Smooth muscle cell (in vitro differentiated cells): ENCODE results near the gene USP27X. TPM values are rescaled to one million over a fixed set of nuclear protein-coding genes. Genes with fewer than 3 reads are reported as not detected.

Source experiments
- DNase-seq: peaks from one replicate; lab custom pipeline; 2025; ENCODE audit not compliant: unreplicated experiment; lab: John Stamatoyannopoulos, UW
- H2AFZ ChIP-seq: fragments of 200-600 bp; sonication (generic); 2 replicates; pipeline ENCODE4 v1.6.0; 2016; ENCODE audit warnings: antibody characterized with exemption, low read depth, mild to moderate bottlenecking
- H3F3A ChIP-seq: fragments of 200-600 bp; sonication (generic); 2 replicates; pipeline ENCODE4 v1.6.0; 2017; ENCODE audit warnings: antibody characterized with exemption, low read depth
- H3K27ac ChIP-seq: fragments of 200-600 bp; sonication (generic); 2 replicates; pipeline ENCODE4 v1.5.1; 2016; ENCODE audit warnings: low read depth, mild to moderate bottlenecking
- H3K27me3 ChIP-seq: fragments of 200-600 bp; sonication (generic); 2 replicates; pipeline ENCODE4 v1.6.1; 2016; ENCODE audit warnings: low read depth, mild to moderate bottlenecking
- H3K36me3 ChIP-seq: fragments of 200-600 bp; sonication (generic); 2 replicates; pipeline ENCODE4 v1.5.1; 2016; ENCODE audit warnings: low read depth
- H3K4me1 ChIP-seq: fragments of 200-600 bp; sonication (generic); 2 replicates; pipeline ENCODE4 v1.5.1; 2016; ENCODE audit warnings: low read depth
- H3K4me2 ChIP-seq: fragments of 200-600 bp; sonication (generic); 2 replicates; pipeline ENCODE4 v1.6.0; 2016; ENCODE audit warnings: mild to moderate bottlenecking
- H3K4me3 ChIP-seq: fragments of 200-600 bp; sonication (generic); 2 replicates; pipeline ENCODE4 v1.5.1; 2016; ENCODE audit warnings: mild to moderate bottlenecking
- H3K79me2 ChIP-seq: fragments of 200-600 bp; sonication (generic); 2 replicates; pipeline ENCODE4 v1.6.0; 2016; ENCODE audit warnings: low read depth, mild to moderate bottlenecking
- H3K9ac ChIP-seq: fragments of 200-600 bp; sonication (generic); 2 replicates; pipeline ENCODE4 v1.6.0; 2016; ENCODE audit warnings: low read depth
- H3K9me3 ChIP-seq: fragments of 200-600 bp; sonication (generic); replicated peaks from 2 replicates; pipeline ENCODE4 v1.5.1; 2016; ENCODE audit warnings: low read depth
- H4K20me1 ChIP-seq: fragments of 200-600 bp; sonication (generic); 2 replicates; pipeline ENCODE4 v1.6.0; 2016; ENCODE audit warnings: low read depth
- WGBS: methylation state at CpG from one replicate; pipeline ENCODE4 v1.1.7; 2016; ENCODE audit warnings: low lambda C conversion rate; 5-methylcytosine and 5-hydroxymethylcytosine counted together
- polyA plus RNA-seq: library from polyadenylated mRNA; unstranded; fragments of >200 nt; fragmentation: Nextera tagmentation; extraction: Ambion mirVana; gene quantifications from 2 replicates; pipeline ENCODE4 v1.2.1, GENCODE V29; 2016
- total RNA-seq: library from RNA; depleted of rRNA; stranded (reverse); fragments of >200 nt; gene quantifications from 2 replicates; pipeline ENCODE4 v1.2.3, GENCODE V29; 2014
- TF ChIP-seq, protein P1 (sequence below): fragments of 200-600 bp; sonication (generic); IDR thresholded peaks from 2 replicates; pipeline ENCODE4 v1.5.1; 2017; ENCODE audit warnings: borderline replicate concordance, mild to moderate bottlenecking, antibody characterized with exemption; ENCODE audit not compliant: insufficient read depth, poor library complexity, severe bottlenecking

Gene USP27X
- total and polyA plus RNA-seq, 2 experiments from 2014 or later, result 0.53 to 3.1 TPM

DNA sequence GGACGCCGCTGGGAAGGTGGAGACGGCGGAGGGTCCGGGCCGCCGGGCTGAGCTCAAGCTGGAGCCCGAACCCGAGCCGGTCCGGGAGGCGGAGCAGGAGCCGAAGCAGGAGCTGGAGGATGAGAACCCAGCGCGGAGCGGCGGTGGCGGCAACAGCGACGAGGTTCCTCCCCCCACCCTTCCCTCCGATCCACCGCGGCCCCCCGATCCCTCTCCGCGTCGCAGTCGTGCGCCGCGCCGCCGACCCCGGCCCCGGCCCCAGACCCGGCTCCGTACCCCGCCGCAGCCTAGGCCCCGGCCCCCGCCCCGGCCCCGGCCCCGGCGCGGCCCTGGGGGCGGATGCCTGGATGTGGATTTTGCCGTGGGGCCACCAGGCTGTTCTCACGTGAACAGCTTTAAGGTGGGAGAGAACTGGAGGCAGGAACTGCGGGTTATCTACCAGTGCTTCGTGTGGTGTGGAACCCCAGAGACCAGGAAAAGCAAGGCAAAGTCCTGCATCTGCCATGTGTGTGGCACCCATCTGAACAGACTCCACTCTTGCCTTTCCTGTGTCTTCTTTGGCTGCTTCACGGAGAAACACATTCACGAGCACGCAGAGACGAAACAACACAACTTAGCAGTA lies 483 bp downstream of the USP27X start:
- no peaks in the 10 kb centered on the region for H3K9me3 ChIP-seq
- peak overlapping the region; percentile 54 for H3K9ac ChIP-seq
- H4K20me1 ChIP-seq, result no peaks in the 10 kb centered on the region
- TF ChIP-seq, protein P1, sequence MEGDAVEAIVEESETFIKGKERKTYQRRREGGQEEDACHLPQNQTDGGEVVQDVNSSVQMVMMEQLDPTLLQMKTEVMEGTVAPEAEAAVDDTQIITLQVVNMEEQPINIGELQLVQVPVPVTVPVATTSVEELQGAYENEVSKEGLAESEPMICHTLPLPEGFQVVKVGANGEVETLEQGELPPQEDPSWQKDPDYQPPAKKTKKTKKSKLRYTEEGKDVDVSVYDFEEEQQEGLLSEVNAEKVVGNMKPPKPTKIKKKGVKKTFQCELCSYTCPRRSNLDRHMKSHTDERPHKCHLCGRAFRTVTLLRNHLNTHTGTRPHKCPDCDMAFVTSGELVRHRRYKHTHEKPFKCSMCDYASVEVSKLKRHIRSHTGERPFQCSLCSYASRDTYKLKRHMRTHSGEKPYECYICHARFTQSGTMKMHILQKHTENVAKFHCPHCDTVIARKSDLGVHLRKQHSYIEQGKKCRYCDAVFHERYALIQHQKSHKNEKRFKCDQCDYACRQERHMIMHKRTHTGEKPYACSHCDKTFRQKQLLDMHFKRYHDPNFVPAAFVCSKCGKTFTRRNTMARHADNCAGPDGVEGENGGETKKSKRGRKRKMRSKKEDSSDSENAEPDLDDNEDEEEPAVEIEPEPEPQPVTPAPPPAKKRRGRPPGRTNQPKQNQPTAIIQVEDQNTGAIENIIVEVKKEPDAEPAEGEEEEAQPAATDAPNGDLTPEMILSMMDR, result no peak
- WGBS, result 30% methylated on average over 42 of the region's 55 CpGs
- H3K4me2 ChIP-seq, result peak overlapping the region; percentile 83
- no peaks in the 10 kb centered on the region for H3K79me2 ChIP-seq
- peak overlapping the region; percentile 66 for H3K27ac ChIP-seq
- H3K36me3 ChIP-seq, result no peaks in the 10 kb centered on the region
- H3K4me3 ChIP-seq, result peak overlapping the region; percentile 58
- no peaks in the 10 kb centered on the region for H3K4me1 ChIP-seq
- no peaks in the 10 kb centered on the region for H3F3A ChIP-seq
- H3K27me3 ChIP-seq, result no peaks in the 10 kb centered on the region
- H2AFZ ChIP-seq, result peak overlapping the region; percentile 86
- no peak for DNase-seq

DNA sequence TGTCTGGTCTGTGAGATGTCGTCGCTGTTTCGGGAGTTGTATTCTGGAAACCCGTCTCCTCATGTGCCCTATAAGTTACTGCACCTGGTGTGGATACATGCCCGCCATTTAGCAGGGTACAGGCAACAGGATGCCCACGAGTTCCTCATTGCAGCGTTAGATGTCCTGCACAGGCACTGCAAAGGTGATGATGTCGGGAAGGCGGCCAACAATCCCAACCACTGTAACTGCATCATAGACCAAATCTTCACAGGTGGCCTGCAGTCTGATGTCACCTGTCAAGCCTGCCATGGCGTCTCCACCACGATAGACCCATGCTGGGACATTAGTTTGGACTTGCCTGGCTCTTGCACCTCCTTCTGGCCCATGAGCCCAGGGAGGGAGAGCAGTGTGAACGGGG lies 1.4 kb downstream of the USP27X start:
- Histone ChIP-seq H3K4me3 (no peak overlapping the region), H3K4me1 (no peaks in the 10 kb centered on the region), H3K4me2 (peak overlapping the region; percentile 83), H2AFZ (no peak overlapping the region), H4K20me1 (no peaks in the 10 kb centered on the region), H3K36me3 (no peaks in the 10 kb centered on the region), H3F3A (no peaks in the 10 kb centered on the region), H3K9ac (no peak overlapping the region), H3K27ac (no peak overlapping the region), H3K27me3 (no peaks in the 10 kb centered on the region), H3K79me2 (no peaks in the 10 kb centered on the region), H3K9me3 (no peaks in the 10 kb centered on the region)
- WGBS, result 88% methylated on average over 12 of the region's 12 CpGs
- TF ChIP-seq, protein P1, result no peak
- DNase-seq, result no peak

DNA sequence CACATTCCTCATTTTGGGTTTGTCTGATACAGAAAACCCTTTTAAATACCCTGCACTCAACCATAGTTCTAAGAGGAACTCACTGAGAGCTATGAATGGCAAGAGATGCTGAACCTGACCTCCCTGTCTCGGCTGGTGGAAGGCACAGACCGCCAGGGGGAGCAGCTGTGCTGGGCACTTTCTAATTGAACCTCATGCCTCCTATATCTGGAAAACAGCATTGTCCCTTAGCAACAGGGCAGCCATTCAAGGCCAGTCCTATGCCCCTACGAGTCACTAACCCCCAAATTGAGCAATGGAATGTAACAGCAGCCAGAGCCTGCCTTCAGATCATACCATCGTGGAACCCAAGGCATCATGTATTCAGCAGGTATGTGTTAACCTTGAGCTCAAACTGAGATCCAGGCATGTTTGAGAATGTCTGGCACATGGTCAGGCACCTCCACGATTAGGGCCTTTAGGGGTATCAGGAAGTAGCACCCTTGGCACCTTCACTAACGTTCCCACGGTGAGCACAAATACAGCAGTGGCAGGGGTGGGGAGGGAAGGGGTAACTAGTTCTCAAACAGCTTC lies 5.1 kb downstream of the USP27X start:
- no peak overlapping the region for H2AFZ ChIP-seq
- H3K79me2 ChIP-seq, result no peaks in the 10 kb centered on the region
- no peak overlapping the region for H3K27ac ChIP-seq
- no peaks in the 10 kb centered on the region for H3K9me3 ChIP-seq
- no peak overlapping the region for H3K9ac ChIP-seq
- no peaks in the 10 kb centered on the region for H3K4me1 ChIP-seq
- TF ChIP-seq, protein P1, result peak; percentile 50
- no peaks in the 10 kb centered on the region for H3F3A ChIP-seq
- no peak overlapping the region for H3K4me2 ChIP-seq
- no peaks in the 10 kb centered on the region for H4K20me1 ChIP-seq
- H3K36me3 ChIP-seq, result no peaks in the 10 kb centered on the region
- no peaks in the 10 kb centered on the region for H3K27me3 ChIP-seq
- H3K4me3 ChIP-seq, result no peak overlapping the region
- DNase-seq, result peak; percentile 5
- 62% methylated on average over 7 of the region's 7 CpGs for WGBS

DNA sequence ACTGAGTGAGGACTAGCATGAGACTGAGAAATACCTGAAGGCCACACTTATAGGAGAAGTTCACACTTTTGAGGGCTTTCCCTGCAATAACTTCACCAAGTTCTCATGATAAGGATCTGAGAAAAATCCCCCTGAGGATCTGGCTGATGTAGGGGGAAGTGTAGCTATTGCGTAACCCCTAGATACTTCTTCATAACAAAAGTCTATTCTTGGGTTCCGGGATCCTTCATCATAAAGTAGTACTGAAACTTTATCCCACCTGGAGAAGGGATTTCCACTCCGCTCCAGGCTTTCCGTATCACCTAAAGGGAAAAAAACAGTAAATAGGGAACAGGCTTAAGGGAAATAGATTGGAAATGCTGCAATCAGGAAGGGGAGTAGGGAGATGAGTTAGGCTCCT lies 13.3 kb downstream of the USP27X start:
- no peak overlapping the region for H3K4me2 ChIP-seq
- no peak overlapping the region for H2AFZ ChIP-seq
- H3K36me3 ChIP-seq, result no peaks in the 10 kb centered on the region
- H3K27me3 ChIP-seq, result no peaks in the 10 kb centered on the region
- H4K20me1 ChIP-seq, result no peaks in the 10 kb centered on the region
- TF ChIP-seq, protein P1, result no peak
- H3K79me2 ChIP-seq, result no peaks in the 10 kb centered on the region
- H3K4me3 ChIP-seq, result no peak overlapping the region
- no peak overlapping the region for H3K9ac ChIP-seq
- no peak for DNase-seq
- H3F3A ChIP-seq, result no peaks in the 10 kb centered on the region
- no peaks in the 10 kb centered on the region for H3K4me1 ChIP-seq
- H3K9me3 ChIP-seq, result no peaks in the 10 kb centered on the region
- WGBS, result 77% methylated on average over 4 of the region's 4 CpGs
- H3K27ac ChIP-seq, result no peak overlapping the region
